Gastrocnemius medialis (tissue), 4 donors: ENCODE measurements around the gene BMP10. TPM values are rescaled to one million over a fixed set of nuclear protein-coding genes. Genes with fewer than 3 reads are reported as not detected.

Experiments
- ATAC-seq, 2 donors: fragments of 150-250 bp; one replicate each; pipeline ENCODE4 v1.9.1; 2016
- DNase-seq, 2 donors: peaks; one replicate each; pipeline ENCODE4 v3.0.0-alpha.2; 2019
- H3K27ac ChIP-seq, 4 donors: fragments of 200-600 bp; sonication (generic); 1 replicate in 1 of 4; 2 replicates in 3 of 4; pipeline ENCODE4 v1.5.1; 2016 to 2018; ENCODE audit warnings: mild to moderate bottlenecking in 2 of 4, moderate library complexity in 1 of 4
- H3K27me3 ChIP-seq, 3 donors: fragments of 200-600 bp; sonication (generic) in 2 of 3; 1 replicate in 1 of 3; 2 replicates in 2 of 3; pipeline versions ENCODE4 v1.5.1 to v1.6.0; 2016 to 2019; ENCODE audit warnings: mild to moderate bottlenecking in 1 of 3, moderate library complexity in 1 of 3
- H3K36me3 ChIP-seq, 2 donors: fragments of 200-600 bp; sonication (generic) in 1 of 2; one replicate each; pipeline ENCODE4 v1.5.1; 2017 to 2018
- H3K4me1 ChIP-seq, 2 donors: fragments of 200-600 bp; sonication (generic) in 1 of 2; one replicate each; pipeline ENCODE4 v1.5.1; 2016 to 2017; ENCODE audit warnings: mild to moderate bottlenecking in 2 of 2
- H3K4me3 ChIP-seq, 4 donors: fragments of 200-600 bp; sonication (generic) in 3 of 4; 1 replicate in 1 of 4; 2 replicates in 3 of 4; pipeline ENCODE4 v1.5.1; 2016 to 2019; ENCODE audit warnings: mild to moderate bottlenecking in 2 of 4
- H3K9me3 ChIP-seq, 3 donors: fragments of 200-600 bp; sonication (generic) in 2 of 3; 1 replicate in 1 of 3; 2 replicates in 2 of 3; pipeline ENCODE4 v1.5.1; 2016 to 2019
- CTCF ChIP-seq, 5 experiments: fragments of 450-650 bp in 3 of 5; fragments of 200-600 bp in 2 of 5; sonication (generic) in 2 of 5; IDR thresholded peaks in 4 of 5; conservative IDR thresholded peaks in 1 of 5; 1 replicate in 4 of 5; 2 replicates in 1 of 5; pipeline ENCODE4 v1.5.1; 2016 to 2019; ENCODE audit warnings: antibody characterized with exemption in 5 of 5, mild to moderate bottlenecking in 3 of 5, moderate library complexity in 3 of 5
- POLR2A ChIP-seq, 2 donors: fragments of 450-650 bp; IDR thresholded peaks; one replicate each; pipeline ENCODE4 v1.6.1; 2017; ENCODE audit warnings: antibody characterized with exemption in 2 of 2, mild to moderate bottlenecking in 2 of 2, moderate library complexity in 2 of 2
- in situ Hi-C, 4 donors: fragments of 200-750 bp; cut with MboI; loops; one replicate each; pipeline versions ENCODE4 v1.15.0 to v1.8.0; 2017; ENCODE audit warnings: low sequenced_read_pairs in 4 of 4
- intact Hi-C: fragments of 100-400 bp; cut with DNase I; formaldehyde crosslinking; loops from one replicate; pipeline ENCODE4 v1.15.1; 2023; ENCODE audit warnings: low total_unique reads
- total RNA-seq, 4 donors: library from RNA; depleted of rRNA; stranded (reverse); fragments of >200 nt; gene quantifications; one replicate each; pipeline versions ENCODE4 v1.1.0 to v1.2.3, GENCODE V29; 2016

Gene BMP10
- total RNA-seq, 4 donors from 2014 or later, result not detected

GRCh38 chr2:68916226-68916625, 45.0 kb upstream of the BMP10 start:
- ATAC-seq (no peak), DNase-seq (peak in 1 of 2 donors; percentile 21)

GRCh38 chr2:68915393-68915792, 44.2 kb upstream of the BMP10 start:
- H3K4me1 ChIP-seq, result no peaks in the 10 kb centered on the region
- ATAC-seq, result no peak
- H3K27me3 ChIP-seq, result no peaks in the 10 kb centered on the region
- TF ChIP-seq POLR2A (IDR thresholded peaks at IDR 0.05) (no peak), CTCF (IDR thresholded peaks at IDR 0.05 in 4 of 5, conservative IDR thresholded peaks at IDR 0.05 in 1 of 5) (no peak)
- in situ Hi-C loops, result loop anchor here in 2 of 4 donors (5.0 to 25.0 kb wide), 4 partner anchors 163 to 431 kb away; partner anchors contain the start of gene ARHGAP25 (in 1 of the 2)
- no peaks in the 10 kb centered on the region for H3K9me3 ChIP-seq
- H3K36me3 ChIP-seq, result no peaks in the 10 kb centered on the region
- DNase-seq, result no peak
- no peak overlapping the region for H3K4me3 ChIP-seq
- intact Hi-C loops, result no loop called here
- no peak overlapping the region for H3K27ac ChIP-seq

More at GRCh38 chr2:68916226-68916625, 45.0 kb upstream of the BMP10 start:
- Histone ChIP-seq H3K9me3 (no peaks in the 10 kb centered on the region), H3K27ac (no peak overlapping the region), H3K27me3 (no peaks in the 10 kb centered on the region), H3K36me3 (no peaks in the 10 kb centered on the region), H3K4me1 (no peaks in the 10 kb centered on the region), H3K4me3 (no peak overlapping the region)
- no peak for TF ChIP-seq POLR2A (IDR thresholded peaks at IDR 0.05)
- no peak for TF ChIP-seq CTCF (IDR thresholded peaks at IDR 0.05 in 4 of 5, conservative IDR thresholded peaks at IDR 0.05 in 1 of 5)
- intact Hi-C loops (no loop called here), in situ Hi-C loops (loop anchor here in 2 of 4 donors (5.0 to 25.0 kb wide), 4 partner anchors 164 to 431 kb away; partner anchors contain the start of gene ARHGAP25 (in 1 of the 2))

- Histone ChIP-seq H3K36me3 (no peaks in the 10 kb centered on the region), H3K27me3 (no peaks in the 10 kb centered on the region), H3K9me3 (no peaks in the 10 kb centered on the region), H3K4me3 (no peak overlapping the region), H3K27ac (no peak overlapping the region), H3K4me1 (peaks cover 7 to 8% of the 10 kb centered on the region in 2 donors)
- ATAC-seq (no peak), DNase-seq (no peak)
- in situ Hi-C loops (loop anchor here in 2 of 4 donors (10.0 to 25.0 kb wide), 3 partner anchors 176 to 429 kb away; partner anchors contain the start of gene ARHGAP25 (in 1 of the 2)), intact Hi-C loops (no loop called here)
- no peak for TF ChIP-seq CTCF (IDR thresholded peaks at IDR 0.05 in 4 of 5, conservative IDR thresholded peaks at IDR 0.05 in 1 of 5)
- no peak for TF ChIP-seq POLR2A (IDR thresholded peaks at IDR 0.05)
Observed at GRCh38 chr2:68913359-68913758, 42.2 kb upstream of the BMP10 start.

- intact Hi-C loops, result no loop called here
- no peak for TF ChIP-seq POLR2A (IDR thresholded peaks at IDR 0.05)
- no peak for TF ChIP-seq CTCF (IDR thresholded peaks at IDR 0.05 in 4 of 5, conservative IDR thresholded peaks at IDR 0.05 in 1 of 5)
Observed at GRCh38 chr2:68912732-68913131, 41.5 kb upstream of the BMP10 start.

More at GRCh38 chr2:68912732-68913131, 41.5 kb upstream of the BMP10 start:
- H3K27me3 ChIP-seq, result no peaks in the 10 kb centered on the region
- no peak overlapping the region for H3K4me3 ChIP-seq
- no peaks in the 10 kb centered on the region for H3K36me3 ChIP-seq
- H3K27ac ChIP-seq, result no peak overlapping the region
- ATAC-seq, result no peak
- H3K9me3 ChIP-seq, result no peaks in the 10 kb centered on the region
- H3K4me1 ChIP-seq, result peaks cover 8 to 10% of the 10 kb centered on the region in 2 donors
- in situ Hi-C loops, result loop anchor here in 2 of 4 donors (10.0 to 25.0 kb wide), 3 partner anchors 175 to 428 kb away; partner anchors contain the start of gene ARHGAP25 (in 1 of the 2)
- no peak for DNase-seq
